ENCODE results near the gene C20orf144. TPM values are rescaled to one million over a fixed set of nuclear protein-coding genes. Genes with fewer than 3 reads are reported as not detected.

The C20orf144 gene
- total and polyA plus RNA-seq, 9 of the 15 experiments (the other 6 are each of a cell fraction or from before 2014, with no cell fraction given) = 0.04 to 0.23 (median 0.11) TPM; not detected in 2

GRCh38 chr20:33647603-33648395, 14.3 kb upstream of the C20orf144 start (continued):
- TF ChIP-seq MGA (IDR thresholded peaks at IDR 0.05) (no peak), CXXC5 (CRISPR knock-in tag; IDR thresholded peaks at IDR 0.05) (no peak), SAFB2 (IDR thresholded peaks at IDR 0.05; ENCODE audit: borderline replicate concordance, low read depth, low read length, severe bottlenecking) (no peak), FOXA1 (IDR thresholded peaks at IDR 0.05; ENCODE audit: borderline replicate concordance) (no peak), TFAP4 (CRISPR knock-in tag; IDR thresholded peaks at IDR 0.05; ENCODE audit: borderline replicate concordance) (no peak)

All from K562 (cell line).